Endothelial cell of umbilical vein (primary cell): ENCODE results near the gene ZNF831. TPM values are rescaled to one million over a fixed set of nuclear protein-coding genes. Genes with fewer than 3 reads are reported as not detected.
A peak's percentile ranks its signal among the peaks of the same experiment; 100 is the strongest.

ENCODE experiments used
- BruUV-seq: library from RNA; stranded (reverse); fragments of 400-500 nt; replicated peaks from 2 replicates; lab custom pipeline; 2021; lab: Mats Ljungman, UMichigan
- CTCF ChIA-PET: fragments of 300-600, 350-600 bp; sonication (Branson Sonifier 250); formaldehyde crosslinking; loops from one replicate; lab custom pipeline; 2021; ENCODE audit warnings: antibody characterized with exemption, inconsistent platforms; lab: Charles Lee
- POLR2A ChIA-PET: fragments of 300-600, 350-600 bp; sonication (Branson Sonifier 250); formaldehyde crosslinking; loops from one replicate; lab custom pipeline; 2021; ENCODE audit warnings: antibody characterized with exemption, inconsistent platforms; lab: Charles Lee
- DNase-seq: peaks from one replicate; pipeline ENCODE4 v3.0.0-alpha.2; 2011; ENCODE audit warnings: low read depth, low spot score
- FAIRE-seq: peaks from 2 replicates; lab custom pipeline; 2011; peaks lifted over from hg19 to GRCh38; lab: Jason Lieb, UNC
- H2AFZ ChIP-seq: 2 replicates; pipeline ENCODE4 v1.6.0; 2012; ENCODE audit warnings: low read depth, low read length, control low read depth, inconsistent platforms
- H3K27ac ChIP-seq: 2 replicates; pipeline ENCODE4 v1.5.1; 2011; ENCODE audit warnings: low read depth, mild to moderate bottlenecking, control low read depth, low read length, moderate library complexity; ENCODE audit not compliant: insufficient read depth
- H3K27me3 ChIP-seq, 2 experiments: 2 replicates each; pipeline versions ENCODE4 v1.6.0 to v1.6.1; 2011; ENCODE audit warnings: low read length in 2 of 2, mixed read lengths in 1 of 2; ENCODE audit not compliant: control insufficient read depth in 2 of 2, insufficient read depth in 2 of 2
- H3K36me3 ChIP-seq, 2 experiments: 2 replicates in 1 of 2; 3 replicates in 1 of 2; pipeline ENCODE4 v1.5.1; 2011; ENCODE audit warnings: low read length in 2 of 2, mild to moderate bottlenecking in 1 of 2, moderate library complexity in 1 of 2; ENCODE audit not compliant: control insufficient read depth in 2 of 2, insufficient read depth in 2 of 2; ENCODE audit errors: extremely low read depth in 1 of 2
- H3K4me1 ChIP-seq: 3 replicates; pipeline ENCODE4 v1.5.1; 2011; ENCODE audit warnings: mild to moderate bottlenecking, low read length; ENCODE audit not compliant: control insufficient read depth, insufficient read depth; ENCODE audit errors: extremely low read depth
- H3K4me2 ChIP-seq: 2 replicates; pipeline ENCODE4 v1.6.1; 2011; ENCODE audit warnings: low read length, control low read depth, mixed read lengths; ENCODE audit not compliant: insufficient read depth
- H3K4me3 ChIP-seq, 3 experiments: fragments of 200-600 bp in 1 of 3; sonication (generic), shearing (Covaris generic) in 1 of 3; replicated peaks in 1 of 3; 2 replicates each; pipeline ENCODE4 v1.5.1; 2011 to 2016; ENCODE audit warnings: control low read depth in 3 of 3, low read length in 3 of 3, mild to moderate bottlenecking in 2 of 3, inconsistent platforms in 1 of 3, low read depth in 1 of 3, moderate library complexity in 1 of 3; ENCODE audit not compliant: insufficient read depth in 1 of 3
- H3K79me2 ChIP-seq: 2 replicates; pipeline ENCODE4 v1.6.0; 2012; ENCODE audit warnings: low read length, inconsistent platforms; ENCODE audit not compliant: control insufficient read depth, insufficient read depth
- H3K9ac ChIP-seq: replicated peaks from 2 replicates; pipeline ENCODE3; 2011; ENCODE audit warnings: low read length, control low read depth; ENCODE audit not compliant: insufficient read depth; ENCODE audit errors: extremely low read depth
- H3K9me1 ChIP-seq: replicated peaks from 3 replicates; pipeline ENCODE4 v1.6.0; 2011; ENCODE audit warnings: mild to moderate bottlenecking, low read length; ENCODE audit not compliant: control insufficient read depth, insufficient read depth; ENCODE audit errors: extremely low read depth
- H3K9me3 ChIP-seq: replicated peaks from 2 replicates; pipeline ENCODE4 v1.5.1; 2012; ENCODE audit warnings: low read length, inconsistent platforms; ENCODE audit not compliant: control insufficient read depth, insufficient read depth
- H4K20me1 ChIP-seq: replicated peaks from 2 replicates; pipeline ENCODE3; 2011; ENCODE audit warnings: mild to moderate bottlenecking, low read length; ENCODE audit not compliant: control insufficient read depth, insufficient read depth; ENCODE audit errors: extremely low read depth
- EZH2 ChIP-seq: IDR thresholded peaks from 2 replicates; pipeline ENCODE4 v1.6.1; 2012; ENCODE audit warnings: borderline replicate concordance, low read depth, mild to moderate bottlenecking, moderate library complexity, low read length, inconsistent platforms; ENCODE audit not compliant: severe bottlenecking
- FOS ChIP-seq: IDR thresholded peaks from 2 replicates; pipeline ENCODE4 v1.6.1; 2011; ENCODE audit warnings: mild to moderate bottlenecking, low read length, moderate library complexity, borderline replicate concordance; ENCODE audit not compliant: insufficient read depth
- GATA2 ChIP-seq: IDR thresholded peaks from 2 replicates; pipeline ENCODE4 v1.7.0; 2011; ENCODE audit warnings: low read depth, mild to moderate bottlenecking, moderate library complexity, mixed read lengths, low read length; ENCODE audit not compliant: insufficient read length, insufficient read depth
- JUN ChIP-seq: IDR thresholded peaks from 2 replicates; pipeline ENCODE4 v1.6.1; 2011; ENCODE audit warnings: borderline replicate concordance, low read depth; ENCODE audit not compliant: insufficient read length, insufficient read depth
- MAX ChIP-seq: IDR thresholded peaks from 2 replicates; pipeline ENCODE4 v1.6.1; 2011; ENCODE audit not compliant: insufficient read depth, insufficient read length
- MYC ChIP-seq: IDR thresholded peaks from one replicate; pipeline ENCODE4 v1.6.1; 2011; ENCODE audit warnings: mild to moderate bottlenecking, low read depth, low read length
- POLR2A ChIP-seq: IDR thresholded peaks from 2 replicates; pipeline ENCODE4 v1.6.1; 2012; ENCODE audit warnings: low read depth, mild to moderate bottlenecking, control low read depth, low read length
- POLR2AphosphoS5 ChIP-seq: IDR thresholded peaks from 2 replicates; pipeline ENCODE4 v1.6.1; 2012; ENCODE audit warnings: low read depth, mild to moderate bottlenecking, control low read depth, low read length, moderate library complexity; ENCODE audit not compliant: insufficient read depth
- dilution Hi-C: fragments of 300-500 bp; cut with MboI; formaldehyde crosslinking; loops from one replicate; pipeline ENCODE4 v1.15.0; 2019; ENCODE audit warnings: low sequenced_read_pairs; ENCODE audit not compliant: extremely low pct_ligation_motif_present
- intact Hi-C: fragments of 100-400 bp; cut with micrococcal nuclease; formaldehyde crosslinking; loops from one replicate; pipeline ENCODE4 v1.10.0; 2022
- polyA plus RNA-seq, 4 experiments: library from polyadenylated mRNA; depleted of rRNA in 3 of 4; stranded (reverse) in 3 of 4; unstranded in 1 of 4; fragments of >200 nt; gene quantifications; 2 replicates each; pipeline versions ENCODE4 v1.2.1 to v1.2.3, GENCODE V29; 2011 to 2012; ENCODE audit warnings: missing spikeins in 1 of 4
- total RNA-seq: library from RNA; stranded (reverse); gene quantifications from 2 replicates; pipeline ENCODE4 v1.2.3, GENCODE V29; 2021
- TF ChIP-seq, protein P1 (sequence below), 2 donors: IDR thresholded peaks; 1 replicate in 1 of 2; 2 replicates in 1 of 2; pipeline ENCODE4 v1.5.1; 2011; ENCODE audit warnings: low read length in 2 of 2, mild to moderate bottlenecking in 2 of 2, moderate library complexity in 2 of 2, control low read depth in 1 of 2, inconsistent platforms in 1 of 2, low read depth in 1 of 2; ENCODE audit not compliant: insufficient read depth in 1 of 2; ENCODE audit errors: extremely low read depth in 1 of 2

The ZNF831 gene
- total and polyA plus RNA-seq, 2 donors (not counting 3 experiments of a cell fraction or from before 2014, with no cell fraction given): not detected

DNA sequence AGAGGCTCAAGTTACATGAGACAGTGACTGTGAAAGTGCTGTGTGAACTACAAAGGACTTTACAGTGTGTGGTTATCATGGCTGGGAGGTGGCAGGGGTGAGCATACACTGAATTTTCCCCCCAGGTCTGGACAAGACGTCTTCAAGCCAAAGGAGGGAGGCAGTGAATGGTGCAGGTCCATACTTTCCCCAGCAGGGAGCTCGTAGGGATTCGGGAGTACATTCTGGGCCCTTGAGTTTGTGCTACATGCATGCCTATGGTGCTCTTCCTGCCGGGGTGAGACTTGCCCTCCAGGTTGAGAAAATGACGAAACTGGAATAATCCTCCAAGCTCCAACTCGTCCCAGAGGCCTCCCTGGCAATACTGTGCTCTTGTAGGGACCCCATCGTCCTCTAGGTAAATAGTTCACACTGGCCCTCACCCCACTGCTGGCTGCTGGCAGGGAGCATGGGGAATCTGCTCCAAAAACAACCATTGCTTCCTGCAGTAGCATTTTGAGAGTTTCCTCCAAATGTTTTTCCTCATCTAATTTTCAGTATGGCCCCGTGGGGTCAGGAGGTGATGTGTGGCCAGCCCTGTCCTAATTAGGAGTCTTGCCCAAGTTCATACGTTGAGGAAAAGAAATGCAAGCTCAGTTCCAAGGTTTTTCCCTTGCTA, 57.6 kb downstream of the ZNF831 start:
- no peak overlapping the region for H3K9ac ChIP-seq
- H3K9me1 ChIP-seq: no peaks in the 10 kb centered on the region
- peaks cover 7% of the 10 kb centered on the region for H3K4me1 ChIP-seq
- no TSS peak for BruUV-seq
- H3K27ac ChIP-seq: no peak overlapping the region
- TF ChIP-seq FOS: no peak
- no peak for TF ChIP-seq JUN
- no peak for TF ChIP-seq POLR2A
- TF ChIP-seq, protein P1, sequence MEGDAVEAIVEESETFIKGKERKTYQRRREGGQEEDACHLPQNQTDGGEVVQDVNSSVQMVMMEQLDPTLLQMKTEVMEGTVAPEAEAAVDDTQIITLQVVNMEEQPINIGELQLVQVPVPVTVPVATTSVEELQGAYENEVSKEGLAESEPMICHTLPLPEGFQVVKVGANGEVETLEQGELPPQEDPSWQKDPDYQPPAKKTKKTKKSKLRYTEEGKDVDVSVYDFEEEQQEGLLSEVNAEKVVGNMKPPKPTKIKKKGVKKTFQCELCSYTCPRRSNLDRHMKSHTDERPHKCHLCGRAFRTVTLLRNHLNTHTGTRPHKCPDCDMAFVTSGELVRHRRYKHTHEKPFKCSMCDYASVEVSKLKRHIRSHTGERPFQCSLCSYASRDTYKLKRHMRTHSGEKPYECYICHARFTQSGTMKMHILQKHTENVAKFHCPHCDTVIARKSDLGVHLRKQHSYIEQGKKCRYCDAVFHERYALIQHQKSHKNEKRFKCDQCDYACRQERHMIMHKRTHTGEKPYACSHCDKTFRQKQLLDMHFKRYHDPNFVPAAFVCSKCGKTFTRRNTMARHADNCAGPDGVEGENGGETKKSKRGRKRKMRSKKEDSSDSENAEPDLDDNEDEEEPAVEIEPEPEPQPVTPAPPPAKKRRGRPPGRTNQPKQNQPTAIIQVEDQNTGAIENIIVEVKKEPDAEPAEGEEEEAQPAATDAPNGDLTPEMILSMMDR (IDR thresholded peaks at IDR 0.05; ENCODE audit: extremely low read depth in 1 of 2, insufficient read depth in 1 of 2, low read depth in 1 of 2, low read length in 2 of 2): no peak
- TF ChIP-seq POLR2AphosphoS5: no peak
- no peak for TF ChIP-seq MAX
- no peak for TF ChIP-seq EZH2
- TF ChIP-seq MYC: no peak
- TF ChIP-seq GATA2: no peak
- intact Hi-C loops (loop anchor here (10.0 kb wide), 4 partner anchors 184 to 986 kb away; partner anchors contain the start of gene NELFCD), dilution Hi-C loops (no loop called here)
- DNase-seq: peak; percentile 24
- H3K4me2 ChIP-seq: peak overlapping the region; percentile 78
- H3K36me3 ChIP-seq: no peaks in the 10 kb centered on the region
- FAIRE-seq: no peak
- no peaks in the 10 kb centered on the region for H3K9me3 ChIP-seq
- H4K20me1 ChIP-seq: no peaks in the 10 kb centered on the region
- peaks cover 19 to 20% of the 10 kb centered on the region in 2 experiments for H3K27me3 ChIP-seq
- H3K79me2 ChIP-seq: no peaks in the 10 kb centered on the region
- CTCF ChIA-PET: interaction anchor here (0.7 to 5.8 kb wide), 23 partner anchors 8 to 740 kb away, joined by 3 to 127 read pairs (median 5); partner anchors contain the start of genes ATP5F1E, PRELID3B and STX16
- H2AFZ ChIP-seq: no peak overlapping the region
- POLR2A ChIA-PET: interaction anchor here (1.4 kb wide), 1 partner anchor 332 kb away, joined by 3 read pairs; no protein-coding TSS in a partner anchor
- no peak overlapping the region for H3K4me3 ChIP-seq
